HG02610 (cell line): ENCODE data around the gene ZEB1.

Experiments
- ATAC-seq: cut with Tn5 transposase; IDR thresholded peaks from one replicate; pipeline ENCODE4 v1.9.1; 2021; ENCODE audit warnings: mild to moderate bottlenecking, moderate library complexity; ENCODE audit not compliant: unreplicated experiment

The ZEB1 gene

DNA sequence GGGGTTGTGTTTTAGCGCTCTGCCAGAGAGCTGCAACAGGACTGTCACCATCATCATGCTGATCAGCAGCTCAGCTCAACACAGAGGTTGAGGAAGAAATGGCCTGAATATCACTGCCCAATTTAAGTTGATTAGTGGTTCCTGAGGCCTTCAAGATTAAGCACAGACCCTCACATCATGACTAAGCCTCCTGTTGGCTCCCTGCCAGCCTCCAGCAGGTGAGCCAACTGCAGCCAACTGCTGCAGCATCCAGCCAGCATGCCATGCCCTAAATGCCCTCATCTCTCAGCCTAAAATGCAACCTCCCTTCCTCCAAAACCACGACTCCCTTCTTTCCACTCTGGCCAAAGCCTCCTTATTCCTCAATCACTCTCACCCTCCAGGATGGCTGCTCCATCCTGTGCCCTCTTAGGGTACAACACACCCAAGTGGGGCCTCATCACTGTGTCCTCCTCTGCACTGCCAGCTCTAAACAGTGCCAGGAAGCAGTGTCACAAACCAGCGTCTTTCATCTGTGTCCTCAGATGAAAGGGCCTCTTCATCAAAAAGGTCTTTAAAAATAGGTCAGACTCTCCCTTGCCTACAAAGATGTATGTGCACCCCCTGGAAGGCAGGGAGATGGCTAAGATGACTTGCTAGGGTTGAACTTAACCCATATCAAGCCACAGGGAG is 259.3 kb downstream of the ZEB1 start:
- ATAC-seq = no peak

DNA sequence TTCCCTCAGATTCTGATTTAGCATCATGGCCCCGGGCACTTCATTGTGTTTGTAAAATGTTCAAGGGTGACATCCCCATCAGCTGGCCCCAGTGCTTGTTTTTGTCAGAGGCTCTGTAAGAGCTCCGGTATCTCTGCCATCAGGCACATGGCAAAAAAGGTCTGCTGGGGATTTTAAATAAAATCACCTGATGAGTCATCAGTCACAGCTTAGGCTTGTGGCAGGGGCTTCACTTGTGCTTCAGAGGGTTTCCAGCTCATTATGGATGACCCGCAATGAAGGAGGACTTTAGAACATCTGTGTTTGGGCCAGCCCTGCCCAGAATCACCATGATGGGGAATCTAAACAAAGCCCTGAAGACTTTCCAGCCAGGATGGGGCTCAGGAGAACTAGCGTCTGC is 259.9 kb downstream of the ZEB1 start:
- no peak for ATAC-seq
